A549 (cell line): ENCODE measurements around the gene EIF4E2. TPM values are rescaled to one million over a fixed set of nuclear protein-coding genes. Genes with fewer than 3 reads are reported as not detected.

Experiments used
- ATAC-seq, 2 experiments: fragments of 200-7000 bp in 1 of 2; fragments of >200 bp in 1 of 2; cut with Nextera tagmentation in 1 of 2; cut with Tn5 transposase in 1 of 2; 3 replicates each; pipeline versions ENCODE4 v1.8.0 to v1.9.1; 2018 to 2020; ENCODE audit warnings: mild to moderate bottlenecking in 1 of 2, moderate library complexity in 1 of 2
- CTCF ChIA-PET: fragments of 300-600 bp; sonication (Branson Sonifier 250); formaldehyde crosslinking; extraction: SDS; loops from one replicate; lab custom pipeline; 2021; ENCODE audit warnings: antibody characterized with exemption, inconsistent platforms; lab: Yijun Ruan, JAX
- POLR2A ChIA-PET: fragments of 350-600 bp; formaldehyde crosslinking; extraction: SDS; loops from one replicate; lab custom pipeline; 2021; ENCODE audit warnings: antibody characterized with exemption, inconsistent platforms; lab: Yijun Ruan, JAX
- DNase-seq, 2 experiments: peaks; one replicate each; pipeline versions ENCODE4 v3.0.0 to v3.0.0-alpha.2; 2011 to 2016; ENCODE audit warnings: low read depth in 1 of 2, low spot score in 1 of 2
- FAIRE-seq: peaks from 2 replicates; lab custom pipeline; 2011; peaks lifted over from hg19 to GRCh38; lab: Jason Lieb, UNC
- H3K27ac ChIP-seq, 2 experiments: fragments of >200 bp; sonication (Bioruptor Twin); formaldehyde crosslinking; 3 replicates each; pipeline ENCODE4 v1.5.1; 2016 to 2017
- H3K4me1 ChIP-seq: fragments of >200 bp; sonication (Bioruptor Twin); formaldehyde crosslinking; 3 replicates; pipeline ENCODE4 v1.6.1; 2016
- H3K4me2 ChIP-seq: fragments of >200 bp; sonication (Bioruptor Twin); formaldehyde crosslinking; 3 replicates; pipeline ENCODE4 v1.6.1; 2016
- H3K4me3 ChIP-seq: fragments of >200 bp; sonication (Bioruptor Twin); formaldehyde crosslinking; 3 replicates; pipeline ENCODE4 v1.5.1; 2016
- H3K9me3 ChIP-seq: fragments of >200 bp; sonication (Bioruptor Twin); formaldehyde crosslinking; 3 replicates; pipeline ENCODE4 v1.6.1; 2016
- CBX8 ChIP-seq: fragments of 200-600 bp; sonication (generic); IDR thresholded peaks from 2 replicates; pipeline ENCODE4 v1.6.1; 2016
- CHD2 ChIP-seq: fragments of 150-350 bp; IDR thresholded peaks from 2 replicates; pipeline ENCODE4 v1.6.1; 2014; ENCODE audit warnings: low read length; ENCODE audit not compliant: partially characterized antibody
- EHMT2 ChIP-seq: fragments of 200-600 bp; sonication (generic); IDR thresholded peaks from 2 replicates; pipeline ENCODE4 v1.6.1; 2016; ENCODE audit warnings: antibody characterized with exemption, low read depth, mild to moderate bottlenecking, moderate library complexity
- FOSB ChIP-seq: fragments of 250-450 bp; sonication (Bioruptor Pico); IDR thresholded peaks from 2 replicates; pipeline ENCODE4 v1.5.0; 2020; ENCODE audit warnings: mild to moderate bottlenecking, moderate library complexity
- HES2 ChIP-seq: fragments of >200 bp; sonication (Bioruptor Twin); formaldehyde crosslinking; IDR thresholded peaks from 2 replicates; pipeline ENCODE4 v1.6.1; 2016
- HOXB5 ChIP-seq: fragments of 250-450 bp; sonication (Bioruptor Pico); IDR thresholded peaks from 2 replicates; pipeline ENCODE4 v1.5.0; 2020; ENCODE audit warnings: mild to moderate bottlenecking, moderate library complexity
- JUNB ChIP-seq: fragments of >200 bp; sonication (Bioruptor Twin); formaldehyde crosslinking; IDR thresholded peaks from 2 replicates; pipeline ENCODE4 v1.6.1; 2016
- KDM5A ChIP-seq: fragments of 200-600 bp; sonication (generic); IDR thresholded peaks from 2 replicates; pipeline ENCODE4 v1.6.1; 2016; ENCODE audit warnings: antibody characterized with exemption, mild to moderate bottlenecking
- MAFK ChIP-seq: fragments of 450-650 bp; IDR thresholded peaks from 2 replicates; pipeline ENCODE4 v1.6.1; 2014; ENCODE audit not compliant: partially characterized antibody
- PHF8 ChIP-seq: fragments of 200-600 bp; sonication (generic); IDR thresholded peaks from 2 replicates; pipeline ENCODE4 v1.6.1; 2016; ENCODE audit warnings: low read depth, mild to moderate bottlenecking, antibody characterized with exemption, moderate library complexity, borderline replicate concordance
- POLR2A ChIP-seq: IDR thresholded peaks from 2 replicates; pipeline ENCODE4 v1.6.1; 2012; ENCODE audit warnings: mild to moderate bottlenecking, low read length
- POLR2AphosphoS2 ChIP-seq: conservative IDR thresholded peaks from 2 replicates; pipeline ENCODE4 v1.6.1; 2012; ENCODE audit warnings: low read length, improper control_type of control experiment, inconsistent platforms
- RARB ChIP-seq: fragments of 250-450 bp; sonication (Bioruptor Pico); IDR thresholded peaks from 2 replicates; pipeline ENCODE4 v1.8.0; 2021; ENCODE audit warnings: mild to moderate bottlenecking, moderate library complexity
- RCOR1 ChIP-seq: fragments of 150-350 bp; IDR thresholded peaks from 2 replicates; pipeline ENCODE4 v1.6.1; 2014; ENCODE audit warnings: antibody characterized with exemption, low read length, low read depth
- REST ChIP-seq: fragments of 200-600 bp; sonication (generic); IDR thresholded peaks from 2 replicates; pipeline ENCODE4 v1.6.1; 2016; ENCODE audit warnings: antibody characterized with exemption, mild to moderate bottlenecking, moderate library complexity
- TFCP2L1 ChIP-seq: fragments of 250-450 bp; sonication (Bioruptor Pico); IDR thresholded peaks from 2 replicates; pipeline ENCODE4 v1.5.0; 2021; ENCODE audit warnings: mild to moderate bottlenecking
- ZC3H11A ChIP-seq: fragments of 450-650 bp; IDR thresholded peaks from 2 replicates; pipeline ENCODE4 v1.6.1; 2014; ENCODE audit warnings: antibody characterized with exemption, mild to moderate bottlenecking
- ZNF302 ChIP-seq: fragments of 250-450 bp; sonication (Bioruptor Pico); IDR thresholded peaks from 2 replicates; pipeline ENCODE4 v1.9.0; 2021; ENCODE audit warnings: inconsistent platforms, mild to moderate bottlenecking, moderate library complexity
- ZSCAN20 ChIP-seq: fragments of 250-450 bp; sonication (Bioruptor Pico); IDR thresholded peaks from 2 replicates; pipeline ENCODE4 v1.8.0; 2022; ENCODE audit warnings: mild to moderate bottlenecking, moderate library complexity
- WGBS: methylation state at CpG from one replicate; pipeline ENCODE4 v1.1.6; 2017; ENCODE audit errors: missing lambda C conversion rate; 5-methylcytosine and 5-hydroxymethylcytosine counted together
- polyA plus RNA-seq, 4 experiments: library from polyadenylated mRNA; depleted of rRNA in 3 of 4; stranded (reverse); fragments of >200 nt; fragmentation: RNase III in 1 of 4; extraction: RNeasy Plus Mini Kit Qiagen cat#74134 plus additional on column Dnase treatment in 1 of 4; gene quantifications; 2 replicates in 3 of 4; 3 replicates in 1 of 4; pipeline ENCODE4 v1.2.3, GENCODE V29; 2011 to 2017
- TF ChIP-seq, protein P1 (sequence below): fragments of 450-650 bp; IDR thresholded peaks from 2 replicates; pipeline ENCODE4 v1.6.1; 2014; ENCODE audit warnings: antibody characterized with exemption
- TF ChIP-seq, protein P2 (sequence below): fragments of 150-350 bp; IDR thresholded peaks from 2 replicates; pipeline ENCODE4 v1.6.1; 2014; ENCODE audit warnings: low read depth, mild to moderate bottlenecking, low read length

EIF4E2 gene
- polyA plus RNA-seq, 2 of the 4 experiments (the other 2 are of a cell fraction), result 49.1 to 177 TPM

DNA sequence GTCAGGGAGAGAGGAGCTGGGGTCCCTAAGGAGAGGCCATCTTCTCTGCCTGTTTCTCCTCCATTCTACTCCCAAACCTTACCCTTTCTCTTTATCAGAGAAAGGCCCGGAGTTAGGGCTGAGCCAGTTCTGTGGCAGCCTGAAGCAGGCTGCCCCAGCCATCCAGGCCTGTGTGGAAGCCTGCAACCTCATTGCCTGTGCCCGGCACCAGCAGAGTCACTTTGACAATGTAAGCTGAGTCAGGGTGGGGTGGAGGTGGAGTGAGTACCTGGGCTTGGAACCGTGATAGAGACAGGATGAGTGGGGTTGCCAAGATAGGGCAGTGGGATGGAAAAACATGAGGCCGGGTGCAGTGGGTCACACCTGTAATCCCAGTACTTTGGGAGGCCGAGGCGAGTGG, 5.8 kb upstream of the EIF4E2 start (continued):
- no peak for TF ChIP-seq KDM5A

GRCh38 chr2:232545511-232546375, 4.7 kb upstream of the EIF4E2 start:
- H3K4me2 ChIP-seq, result no peak overlapping the region
- no peak for TF ChIP-seq ZC3H11A
- no peak for TF ChIP-seq MAFK
- TF ChIP-seq FOSB (CRISPR knock-in tag), result no peak
- TF ChIP-seq, protein P1, sequence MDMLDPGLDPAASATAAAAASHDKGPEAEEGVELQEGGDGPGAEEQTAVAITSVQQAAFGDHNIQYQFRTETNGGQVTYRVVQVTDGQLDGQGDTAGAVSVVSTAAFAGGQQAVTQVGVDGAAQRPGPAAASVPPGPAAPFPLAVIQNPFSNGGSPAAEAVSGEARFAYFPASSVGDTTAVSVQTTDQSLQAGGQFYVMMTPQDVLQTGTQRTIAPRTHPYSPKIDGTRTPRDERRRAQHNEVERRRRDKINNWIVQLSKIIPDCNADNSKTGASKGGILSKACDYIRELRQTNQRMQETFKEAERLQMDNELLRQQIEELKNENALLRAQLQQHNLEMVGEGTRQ, result no peak
- ChIA-PET CTCF (interaction anchor here (1.0 to 2.0 kb wide), 3 partner anchors 8 to 23 kb away, joined by 3 to 5 read pairs (median 3); no protein-coding TSS in a partner anchor), POLR2A (no interaction called here)
- FAIRE-seq (no peak), DNase-seq (no peak), ATAC-seq (no peak)
- H3K27ac ChIP-seq, result no peak overlapping the region
- 91% methylated on average over 17 of the region's 17 CpGs for WGBS
- H3K4me1 ChIP-seq, result no peaks in the 10 kb centered on the region
- H3K4me3 ChIP-seq, result no peak overlapping the region
- no peaks in the 10 kb centered on the region for H3K9me3 ChIP-seq

DNA sequence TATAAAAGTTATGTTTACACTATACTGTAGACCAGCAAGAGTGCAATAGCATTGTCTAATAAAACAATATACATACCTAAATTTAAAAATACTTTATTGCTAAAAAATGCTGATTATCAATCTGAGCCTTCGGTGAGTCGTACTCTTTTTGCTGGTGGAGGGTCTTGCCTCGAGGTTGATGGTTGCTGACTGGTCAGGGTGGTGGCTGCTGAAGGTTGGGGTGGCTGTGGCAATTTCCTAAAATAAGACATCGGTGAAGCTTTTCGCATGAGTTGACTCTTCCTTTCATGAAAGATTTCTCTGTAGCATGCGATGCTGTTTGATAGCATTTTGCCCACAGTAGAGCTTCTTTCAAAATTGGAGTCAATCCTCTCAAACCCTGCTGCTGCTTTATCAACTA, 2.5 kb upstream of the EIF4E2 start:
- H3K27ac ChIP-seq, result no peak overlapping the region
- 96% methylated on average over 6 of the region's 6 CpGs for WGBS
- H3K4me1 ChIP-seq, result peaks cover 5% of the 10 kb centered on the region; the same call in 2 of the 3 replicates
- FAIRE-seq (no peak), ATAC-seq (no peak), DNase-seq (no peak)
- no peak overlapping the region for H3K4me2 ChIP-seq
- TF ChIP-seq HES2, result no peak
- TF ChIP-seq JUNB, result no peak
- no peak for TF ChIP-seq CHD2
- no peak for TF ChIP-seq PHF8
- no peak for TF ChIP-seq HOXB5 (CRISPR knock-in tag)
- TF ChIP-seq, protein P2, sequence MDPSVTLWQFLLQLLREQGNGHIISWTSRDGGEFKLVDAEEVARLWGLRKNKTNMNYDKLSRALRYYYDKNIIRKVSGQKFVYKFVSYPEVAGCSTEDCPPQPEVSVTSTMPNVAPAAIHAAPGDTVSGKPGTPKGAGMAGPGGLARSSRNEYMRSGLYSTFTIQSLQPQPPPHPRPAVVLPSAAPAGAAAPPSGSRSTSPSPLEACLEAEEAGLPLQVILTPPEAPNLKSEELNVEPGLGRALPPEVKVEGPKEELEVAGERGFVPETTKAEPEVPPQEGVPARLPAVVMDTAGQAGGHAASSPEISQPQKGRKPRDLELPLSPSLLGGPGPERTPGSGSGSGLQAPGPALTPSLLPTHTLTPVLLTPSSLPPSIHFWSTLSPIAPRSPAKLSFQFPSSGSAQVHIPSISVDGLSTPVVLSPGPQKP, result no peak
- TF ChIP-seq MAFK, result no peak
- no peak for TF ChIP-seq POLR2AphosphoS2
- TF ChIP-seq ZNF302, result no peak
- TF ChIP-seq KDM5A, result no peak
- TF ChIP-seq POLR2A, result no peak
- no peak for TF ChIP-seq RCOR1
- TF ChIP-seq TFCP2L1 (CRISPR knock-in tag), result no peak
- no peak for TF ChIP-seq EHMT2
- no peak for TF ChIP-seq REST
- no peak for TF ChIP-seq RARB (CRISPR knock-in tag)
- TF ChIP-seq CBX8, result no peak
- TF ChIP-seq ZSCAN20 (CRISPR knock-in tag), result no peak
- H3K4me3 ChIP-seq, result no peak overlapping the region
- no peaks in the 10 kb centered on the region for H3K9me3 ChIP-seq
- CTCF ChIA-PET, result interaction anchor here (1.2 to 2.3 kb wide), 3 partner anchors 10 to 63 kb away, joined by 3 to 7 read pairs (median 5); no protein-coding TSS in a partner anchor
- POLR2A ChIA-PET, result no interaction called here
